Natural killer cell (primary cell): ENCODE measurements around the gene SFRP2. TPM values are rescaled to one million over a fixed set of nuclear protein-coding genes. Genes with fewer than 3 reads are reported as not detected.

Source experiments
- ATAC-seq, 3 donors: fragments of 150-1000 bp in 2 of 3; fragments of 200-7000 bp in 1 of 3; cut with Tn5 transposase; 1 replicate in 1 of 3; 2 replicates in 2 of 3; pipeline ENCODE4 v1.10.0; 2021; ENCODE audit warnings: mild to moderate bottlenecking in 2 of 3, moderate library complexity in 2 of 3
- DNase-seq, 2 donors: peaks; one replicate each; pipeline versions ENCODE4 v3.0.0 to v3.0.0-alpha.2; 2013 to 2021; ENCODE audit warnings: mixed read lengths in 1 of 2
- H3K27ac ChIP-seq: one replicate; pipeline ENCODE4 v1.5.1; 2013; ENCODE audit warnings: mild to moderate bottlenecking, low read length
- H3K27me3 ChIP-seq: one replicate; pipeline ENCODE4 v1.6.1; 2013; ENCODE audit warnings: low read length; ENCODE audit not compliant: control insufficient read depth, insufficient read depth
- H3K36me3 ChIP-seq: one replicate; pipeline ENCODE4 v1.6.1; 2013; ENCODE audit warnings: low read length; ENCODE audit not compliant: control insufficient read depth, insufficient read depth
- H3K4me1 ChIP-seq: one replicate; pipeline ENCODE4 v1.6.1; 2013; ENCODE audit warnings: low read length; ENCODE audit not compliant: control insufficient read depth, insufficient read depth
- H3K4me3 ChIP-seq: one replicate; pipeline ENCODE4 v1.5.1; 2013; ENCODE audit warnings: low read length
- H3K9me3 ChIP-seq: one replicate; pipeline ENCODE4 v1.6.1; 2013; ENCODE audit warnings: low read length; ENCODE audit not compliant: control insufficient read depth, insufficient read depth
- H3K27ac Mint-ChIP-seq, 2 donors: one replicate each; pipeline ENCODE4 v1.8.0; 2022; ENCODE audit warnings: mild to moderate bottlenecking in 2 of 2, mixed read lengths in 2 of 2, moderate library complexity in 1 of 2
- H3K27me3 Mint-ChIP-seq, 2 donors: one replicate each; pipeline ENCODE4 v1.8.0; 2022; ENCODE audit warnings: low read depth in 2 of 2, mixed read lengths in 2 of 2
- H3K36me3 Mint-ChIP-seq: one replicate; pipeline ENCODE4 v1.8.0; 2022; ENCODE audit warnings: mixed read lengths
- H3K4me1 Mint-ChIP-seq, 2 donors: one replicate each; pipeline ENCODE4 v1.8.0; 2022; ENCODE audit warnings: mixed read lengths in 2 of 2
- H3K4me3 Mint-ChIP-seq: one replicate; pipeline ENCODE4 v1.8.0; 2022; ENCODE audit warnings: mild to moderate bottlenecking, moderate library complexity, mixed read lengths
- H3K9me3 Mint-ChIP-seq, 2 donors: one replicate each; pipeline ENCODE4 v1.8.0; 2022; ENCODE audit warnings: mixed read lengths in 2 of 2
- WGBS: methylation state at CpG from one replicate; pipeline ENCODE4 v1.1.7; 2013; ENCODE audit warnings: missing lambda C conversion rate; ENCODE audit not compliant: insufficient coverage; 5-methylcytosine and 5-hydroxymethylcytosine counted together
- intact Hi-C: fragments of 100-400 bp; cut with micrococcal nuclease; formaldehyde crosslinking; loops from one replicate; pipeline ENCODE4 v1.14.2; 2022
- total RNA-seq, 4 donors: library from RNA; stranded (reverse); fragments of 120-200 nt in 1 of 4; gene quantifications; one replicate each; pipeline versions ENCODE4 v1.2.3 to v1.2.4, GENCODE V29; 2013 to 2022
- TF ChIP-seq, protein P1 (sequence below): fragments of 200-600 bp; IDR thresholded peaks from one replicate; pipeline ENCODE4 v1.8.0; 2022; ENCODE audit warnings: antibody characterized with exemption

Gene SFRP2
- total RNA-seq, 3 donors from 2014 or later (not counting 1 experiment from before 2014, with no cell fraction given), result not detected

DNA sequence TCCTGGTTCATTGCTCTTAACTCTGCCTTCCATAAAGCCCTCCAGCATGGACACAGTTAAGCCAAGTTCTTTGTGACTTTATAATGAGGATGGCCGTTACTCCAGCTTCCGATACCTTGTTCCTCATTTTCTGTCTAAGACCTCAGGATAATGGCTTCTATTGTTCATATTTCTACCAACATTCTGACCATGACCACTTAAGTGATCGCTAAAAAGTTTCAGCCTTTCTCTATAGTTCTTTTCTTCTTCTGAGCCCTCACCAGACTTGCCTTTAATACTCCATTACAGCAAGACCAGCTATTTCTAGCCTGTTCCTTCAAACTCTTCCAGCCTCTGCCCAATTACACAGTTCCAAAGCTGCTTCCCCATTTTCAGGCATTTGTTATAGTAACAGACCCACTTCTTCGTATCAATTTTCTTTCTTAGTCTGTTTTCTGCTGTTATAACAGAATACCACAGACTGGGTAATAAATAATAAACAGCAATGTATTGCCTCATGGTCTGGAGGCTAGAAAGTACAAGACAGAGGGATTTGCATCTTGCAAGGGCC, 41.4 kb downstream of the SFRP2 start:
- WGBS, result 63% methylated on average over 4 of the region's 4 CpGs
- H3K9me3 ChIP-seq, result no peaks in the 10 kb centered on the region
- H3K4me3 ChIP-seq, result no peak overlapping the region
- no peak for ATAC-seq
- no peaks in the 10 kb centered on the region for H3K4me1 ChIP-seq
- no peak for DNase-seq
- no peaks in the 10 kb centered on the region for H3K36me3 ChIP-seq
- Mint-ChIP-seq H3K36me3 (no peaks in the 10 kb centered on the region), H3K27me3 (peaks cover 7 to 40% of the 10 kb centered on the region in 2 donors), H3K9me3 (no peaks in the 10 kb centered on the region), H3K27ac (no peak overlapping the region), H3K4me3 (no peak overlapping the region), H3K4me1 (no peaks in the 10 kb centered on the region)
- H3K27ac ChIP-seq, result no peak overlapping the region
- TF ChIP-seq, protein P1, sequence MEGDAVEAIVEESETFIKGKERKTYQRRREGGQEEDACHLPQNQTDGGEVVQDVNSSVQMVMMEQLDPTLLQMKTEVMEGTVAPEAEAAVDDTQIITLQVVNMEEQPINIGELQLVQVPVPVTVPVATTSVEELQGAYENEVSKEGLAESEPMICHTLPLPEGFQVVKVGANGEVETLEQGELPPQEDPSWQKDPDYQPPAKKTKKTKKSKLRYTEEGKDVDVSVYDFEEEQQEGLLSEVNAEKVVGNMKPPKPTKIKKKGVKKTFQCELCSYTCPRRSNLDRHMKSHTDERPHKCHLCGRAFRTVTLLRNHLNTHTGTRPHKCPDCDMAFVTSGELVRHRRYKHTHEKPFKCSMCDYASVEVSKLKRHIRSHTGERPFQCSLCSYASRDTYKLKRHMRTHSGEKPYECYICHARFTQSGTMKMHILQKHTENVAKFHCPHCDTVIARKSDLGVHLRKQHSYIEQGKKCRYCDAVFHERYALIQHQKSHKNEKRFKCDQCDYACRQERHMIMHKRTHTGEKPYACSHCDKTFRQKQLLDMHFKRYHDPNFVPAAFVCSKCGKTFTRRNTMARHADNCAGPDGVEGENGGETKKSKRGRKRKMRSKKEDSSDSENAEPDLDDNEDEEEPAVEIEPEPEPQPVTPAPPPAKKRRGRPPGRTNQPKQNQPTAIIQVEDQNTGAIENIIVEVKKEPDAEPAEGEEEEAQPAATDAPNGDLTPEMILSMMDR, result no peak
- H3K27me3 ChIP-seq, result no peaks in the 10 kb centered on the region
- intact Hi-C loops, result no loop called here

DNA sequence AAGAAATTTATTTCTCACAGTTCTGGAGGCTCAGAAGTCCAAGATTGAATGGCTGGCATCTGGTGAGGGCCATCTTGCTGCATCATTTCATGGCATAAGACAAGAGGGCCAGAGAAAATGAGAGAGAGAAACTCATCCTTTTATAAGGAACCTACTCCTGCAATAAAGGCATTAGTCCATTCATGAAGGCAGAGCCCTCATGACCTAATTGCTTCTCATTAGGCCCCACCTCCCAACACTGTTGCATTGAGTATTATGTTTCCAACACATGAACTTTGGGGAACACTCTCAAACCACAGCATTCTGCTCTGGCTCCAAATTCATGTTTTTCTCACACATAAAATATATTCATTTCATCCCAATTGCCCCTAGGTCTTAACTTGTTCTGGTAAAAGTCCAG, 43.2 kb downstream of the SFRP2 start:
- peaks cover 3% of the 10 kb centered on the region for H3K36me3 Mint-ChIP-seq
- H3K9me3 ChIP-seq, result peaks cover 6% of the 10 kb centered on the region
- TF ChIP-seq, protein P1, result no peak
- H3K4me1 Mint-ChIP-seq, result no peaks in the 10 kb centered on the region
- intact Hi-C loops, result no loop called here
- DNase-seq, result no peak
- ATAC-seq, result no peak
- no peak overlapping the region for H3K27ac ChIP-seq
- peaks cover under 1 to 2% of the 10 kb centered on the region in 2 donors for H3K9me3 Mint-ChIP-seq
- H3K27ac Mint-ChIP-seq, result no peak overlapping the region
- no peaks in the 10 kb centered on the region for H3K36me3 ChIP-seq
- no peak overlapping the region for H3K4me3 Mint-ChIP-seq
- H3K27me3 ChIP-seq, result no peaks in the 10 kb centered on the region
- no peak overlapping the region for H3K4me3 ChIP-seq
- H3K27me3 Mint-ChIP-seq, result peaks cover 3 to 32% of the 10 kb centered on the region in 2 donors
- H3K4me1 ChIP-seq, result no peaks in the 10 kb centered on the region

DNA sequence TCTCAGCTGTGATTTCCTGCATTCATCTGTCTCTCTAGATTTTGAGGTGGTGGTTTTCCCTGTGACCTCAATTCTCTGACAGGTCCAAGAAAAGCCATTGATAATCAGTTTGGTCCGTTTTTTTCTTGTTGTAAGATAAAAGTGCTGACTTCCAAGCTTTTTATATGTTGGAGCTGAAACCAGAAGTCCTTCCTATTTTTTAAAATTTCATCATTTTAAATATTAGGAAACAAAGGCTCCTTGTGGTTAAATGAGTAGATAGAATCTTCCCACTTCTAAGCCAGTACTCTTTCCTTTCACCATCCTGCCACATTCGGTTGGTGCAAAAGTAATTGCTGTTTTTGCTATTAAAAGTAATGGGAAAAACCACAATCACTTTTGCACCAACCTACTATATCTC, 47.3 kb downstream of the SFRP2 start:
- WGBS, result 71% methylated on average over 1 of the region's 2 CpGs
- H3K27ac ChIP-seq, result no peak overlapping the region
- H3K4me1 Mint-ChIP-seq, result no peaks in the 10 kb centered on the region
- TF ChIP-seq, protein P1, result no peak
- no peak for DNase-seq
- H3K4me3 ChIP-seq, result no peak overlapping the region
- no peak for ATAC-seq
- H3K9me3 Mint-ChIP-seq, result peaks cover 5 to 7% of the 10 kb centered on the region in 2 donors
- no peaks in the 10 kb centered on the region for H3K36me3 ChIP-seq
- H3K27ac Mint-ChIP-seq, result no peak overlapping the region
- no peaks in the 10 kb centered on the region for H3K27me3 ChIP-seq
- H3K27me3 Mint-ChIP-seq, result peaks cover 13 to 39% of the 10 kb centered on the region in 2 donors
- intact Hi-C loops, result no loop called here
- H3K4me1 ChIP-seq, result no peaks in the 10 kb centered on the region
- H3K36me3 Mint-ChIP-seq, result peaks cover 7% of the 10 kb centered on the region
- no peak overlapping the region for H3K4me3 Mint-ChIP-seq
- H3K9me3 ChIP-seq, result peaks cover 6% of the 10 kb centered on the region

DNA sequence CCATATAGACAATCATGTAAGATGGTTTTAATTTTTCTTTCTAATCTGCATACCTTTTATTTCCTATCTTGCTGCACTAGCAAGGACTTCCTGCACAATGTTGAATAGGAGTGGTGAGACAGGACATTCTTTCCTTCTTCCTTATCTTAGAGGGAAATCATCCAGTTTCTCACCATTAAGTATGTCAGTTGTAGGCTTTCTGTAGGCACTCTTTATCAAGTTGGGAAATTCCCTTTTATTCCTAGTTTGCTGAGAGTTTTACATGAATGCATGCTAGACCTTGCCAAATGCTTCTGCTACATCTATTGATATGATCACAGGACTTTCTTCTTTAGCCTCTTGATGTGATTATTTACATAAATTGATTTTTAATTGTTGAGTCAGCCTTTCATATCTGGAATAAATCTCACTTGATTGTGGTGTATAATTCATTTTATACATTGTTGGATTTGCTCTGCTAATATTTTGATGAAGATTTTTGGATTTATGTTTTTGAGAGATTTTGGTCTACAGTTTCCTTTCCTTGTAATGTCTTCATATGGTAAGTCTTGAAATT, 52.9 kb downstream of the SFRP2 start:
- intact Hi-C loops, result no loop called here
- no peak for ATAC-seq
- Mint-ChIP-seq H3K27me3 (peaks cover 18 to 41% of the 10 kb centered on the region in 2 donors), H3K4me1 (no peaks in the 10 kb centered on the region), H3K4me3 (no peak overlapping the region), H3K36me3 (peaks cover 7% of the 10 kb centered on the region), H3K27ac (no peak overlapping the region), H3K9me3 (peaks cover 5 to 7% of the 10 kb centered on the region in 2 donors)
- Histone ChIP-seq H3K9me3 (peaks cover 2% of the 10 kb centered on the region), H3K27me3 (peaks cover 4% of the 10 kb centered on the region), H3K36me3 (no peaks in the 10 kb centered on the region), H3K4me3 (no peak overlapping the region), H3K27ac (no peak overlapping the region), H3K4me1 (no peaks in the 10 kb centered on the region)
- DNase-seq, result no peak
- TF ChIP-seq, protein P1, result no peak
